HG03066 (cell line): Measurements from ENCODE around the gene ADAMTS12.
"Not testable (repeated sequence)": the region's sequence is repeated elsewhere in the genome, so short reads cannot be mapped to it uniquely, and the experiment has no call there.

Experiments
- ATAC-seq: cut with Tn5 transposase; IDR thresholded peaks from one replicate; pipeline ENCODE4 v1.9.1; 2021; ENCODE audit warnings: low read depth; ENCODE audit not compliant: unreplicated experiment

ADAMTS12 gene

DNA sequence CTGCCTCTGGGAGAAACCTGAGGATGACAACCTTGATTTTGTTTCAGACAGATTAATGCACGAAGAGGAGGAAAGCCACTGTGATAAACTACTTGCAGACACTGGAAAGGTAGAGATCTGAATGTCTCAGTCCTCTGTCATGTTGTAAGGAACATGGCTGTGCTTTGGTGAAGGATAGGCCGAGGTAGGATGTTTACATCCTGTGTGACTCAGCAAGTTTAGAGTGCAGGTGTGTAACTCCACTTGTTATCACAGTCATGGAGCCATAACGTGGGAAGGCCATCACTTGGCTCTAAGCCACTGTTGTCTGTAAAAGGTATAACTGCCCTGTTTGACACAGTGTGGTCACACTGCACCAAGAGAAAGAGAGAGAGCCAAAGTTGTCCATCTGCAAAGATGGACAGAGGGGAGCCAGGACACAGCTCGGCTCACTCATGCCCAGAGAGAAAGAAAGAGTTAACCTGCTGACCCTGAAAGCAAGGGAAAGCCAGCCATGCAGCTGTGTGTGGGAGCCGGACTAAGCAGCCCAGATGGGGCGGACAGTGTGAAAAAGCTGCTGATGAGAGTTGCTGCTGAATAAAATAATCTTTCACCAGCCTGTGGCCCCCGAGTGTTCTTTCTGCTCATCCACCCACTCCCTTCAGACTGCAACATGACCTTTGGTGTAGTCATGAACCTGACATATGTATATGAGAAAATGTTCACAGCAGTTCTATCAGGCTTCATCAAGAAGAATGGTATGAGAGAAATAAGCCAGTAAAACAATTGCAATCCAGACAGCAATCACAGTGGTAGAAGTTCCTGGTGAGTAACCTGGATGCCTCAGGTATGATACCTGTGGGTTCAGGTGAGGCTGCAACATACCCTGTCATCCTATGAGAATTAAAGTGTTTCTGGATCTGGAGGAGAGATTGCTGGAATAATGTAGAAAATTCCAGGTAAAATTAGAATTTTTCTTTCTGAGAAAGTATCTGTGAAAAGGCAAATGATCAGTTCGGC lies 335.2 kb downstream of the ADAMTS12 start:
- no peak for ATAC-seq

DNA sequence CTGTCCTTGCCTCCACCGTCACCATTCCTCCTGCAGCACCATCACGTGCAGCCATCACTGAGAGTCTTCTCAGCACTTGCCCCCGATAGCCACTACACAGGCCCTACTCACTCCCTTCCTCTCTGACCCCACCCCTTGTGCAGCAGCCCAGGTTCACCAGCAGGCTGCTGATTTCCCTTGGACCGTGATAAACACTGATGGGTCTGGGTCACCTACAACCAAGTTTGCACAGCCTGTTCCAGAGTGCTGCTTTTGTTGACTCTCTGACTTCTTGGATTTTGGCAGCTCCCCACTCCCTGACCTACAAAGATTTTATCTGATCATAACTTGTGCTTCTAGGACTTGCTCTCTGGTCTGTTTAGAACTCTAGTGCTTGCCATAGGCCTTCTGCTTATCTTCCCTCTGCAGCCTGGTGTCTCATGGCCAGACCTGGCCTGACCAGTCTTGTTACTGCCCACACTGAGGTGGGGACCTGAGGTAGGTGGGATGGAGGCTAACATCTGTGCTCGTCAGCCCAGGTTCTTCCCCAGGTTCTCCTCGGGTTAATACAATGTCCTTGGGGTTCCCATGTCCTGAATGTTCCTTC lies 341.7 kb downstream of the ADAMTS12 start:
- ATAC-seq = no peak

GRCh38 chr5:33539790-33540189 lies 352.0 kb downstream of the ADAMTS12 start:
- not testable (repeated sequence) for ATAC-seq

DNA sequence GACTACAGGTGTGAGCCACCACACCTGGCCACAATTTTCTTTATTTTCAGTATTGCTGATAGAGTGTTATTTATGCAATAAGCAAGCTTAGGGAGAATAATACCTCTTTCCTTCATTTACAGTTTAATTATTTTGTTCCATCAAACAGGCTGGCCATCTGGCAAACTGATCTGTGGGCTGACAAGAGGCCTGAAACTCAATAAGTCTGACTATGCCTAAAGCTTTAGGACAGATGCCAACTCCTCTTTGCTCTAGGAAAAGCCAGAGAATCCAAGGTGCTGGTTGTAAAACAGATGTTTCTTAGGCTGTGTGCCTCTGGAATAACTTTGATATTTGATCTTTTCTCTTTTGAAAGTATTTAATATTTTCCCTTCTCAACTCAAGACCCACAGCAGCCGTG lies 352.6 kb downstream of the ADAMTS12 start:
- ATAC-seq = no peak

- ATAC-seq = no peak
Measured at GRCh38 chr5:33538201-33538600, 353.6 kb downstream of the ADAMTS12 start.

DNA sequence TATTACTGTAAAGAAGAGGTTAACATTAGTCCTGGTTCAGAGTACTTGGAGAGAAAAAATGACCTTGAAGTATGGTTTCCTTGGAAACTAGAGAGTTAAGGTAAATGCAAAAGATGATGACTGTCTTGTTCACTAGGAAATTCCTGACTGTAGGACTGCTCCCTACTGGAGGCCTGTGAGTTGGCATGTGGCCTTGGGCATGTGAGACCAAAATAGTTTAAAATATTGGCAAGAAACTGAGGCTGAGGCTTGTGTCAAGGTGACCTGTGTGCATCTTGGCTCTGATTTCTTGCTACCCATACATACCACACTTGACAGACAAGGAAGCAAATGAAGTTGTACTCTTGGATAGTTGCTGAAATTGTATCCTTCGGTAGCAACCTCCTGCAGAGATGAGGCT lies 354.6 kb downstream of the ADAMTS12 start:
- no peak for ATAC-seq

- no peak for ATAC-seq
Measured at GRCh38 chr5:33536802-33537201, 355.0 kb downstream of the ADAMTS12 start.

GRCh38 chr5:33531824-33532223 lies 360.0 kb downstream of the ADAMTS12 start:
- ATAC-seq = no peak

GRCh38 chr5:33531037-33531298 lies 360.8 kb downstream of the ADAMTS12 start:
- ATAC-seq = no peak

DNA sequence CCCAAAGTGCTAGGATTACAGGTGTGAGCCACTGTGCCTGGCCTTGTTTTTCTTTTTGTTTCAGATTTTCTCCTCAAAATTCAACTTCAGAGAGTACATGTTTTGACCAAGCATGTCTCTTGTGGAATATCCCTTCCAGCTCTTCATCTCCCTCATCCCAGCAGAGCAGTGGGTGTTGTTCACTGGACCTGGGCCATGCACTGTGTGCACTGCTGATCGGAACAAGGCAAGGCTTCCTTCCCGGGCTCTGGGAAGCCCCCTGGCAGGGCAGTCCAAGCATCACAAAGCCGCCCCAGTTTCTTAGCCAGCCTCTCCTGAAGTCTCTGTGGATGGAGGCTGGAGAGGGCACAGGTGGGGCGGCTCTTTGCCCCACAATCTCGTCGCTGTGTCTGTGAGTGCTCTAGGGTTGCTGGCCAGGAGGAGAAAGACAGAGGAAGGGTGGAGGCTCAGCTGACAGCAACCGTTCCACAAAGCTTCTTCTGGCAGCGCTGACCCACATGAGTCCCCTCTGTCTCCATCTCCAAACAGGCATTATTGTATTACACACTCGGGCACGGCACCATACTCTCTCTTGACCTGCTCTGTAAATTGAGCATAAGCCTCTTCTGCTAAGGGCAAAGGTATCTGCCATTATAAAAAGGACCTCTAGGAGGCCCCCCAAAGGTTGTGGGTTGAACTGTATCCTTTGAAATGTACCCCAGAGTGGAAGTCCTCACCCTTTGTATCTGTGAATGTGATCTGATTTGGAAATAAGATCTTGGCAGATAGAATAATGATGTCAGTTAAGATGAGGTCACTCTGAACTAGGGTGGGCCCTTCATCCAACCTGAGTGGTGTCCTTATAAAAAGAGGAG lies 361.4 kb downstream of the ADAMTS12 start:
- ATAC-seq = no peak

- no peak for ATAC-seq
Measured at GRCh38 chr5:33527696-33528095, 364.1 kb downstream of the ADAMTS12 start.

GRCh38 chr5:33526755-33527154 lies 365.0 kb downstream of the ADAMTS12 start:
- no peak for ATAC-seq

DNA sequence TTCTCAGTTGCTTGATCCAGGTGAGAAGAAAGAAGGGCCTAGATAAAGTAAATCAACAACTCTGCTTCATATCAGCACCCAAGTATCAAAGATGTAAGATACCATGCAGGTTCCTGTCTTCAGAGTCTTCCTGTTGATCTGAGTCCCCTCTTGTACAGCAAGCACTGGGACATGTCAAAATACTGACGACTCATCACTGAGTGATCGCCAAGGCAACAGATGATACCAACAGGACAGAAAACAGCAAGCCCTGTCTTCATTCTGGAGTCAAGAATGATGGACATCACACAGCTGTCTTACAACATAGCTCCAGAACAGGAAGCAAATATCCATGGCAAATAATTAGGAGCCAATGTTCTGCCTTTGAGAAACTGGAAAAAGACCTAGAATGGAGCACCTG lies 367.3 kb downstream of the ADAMTS12 start:
- no peak for ATAC-seq

DNA sequence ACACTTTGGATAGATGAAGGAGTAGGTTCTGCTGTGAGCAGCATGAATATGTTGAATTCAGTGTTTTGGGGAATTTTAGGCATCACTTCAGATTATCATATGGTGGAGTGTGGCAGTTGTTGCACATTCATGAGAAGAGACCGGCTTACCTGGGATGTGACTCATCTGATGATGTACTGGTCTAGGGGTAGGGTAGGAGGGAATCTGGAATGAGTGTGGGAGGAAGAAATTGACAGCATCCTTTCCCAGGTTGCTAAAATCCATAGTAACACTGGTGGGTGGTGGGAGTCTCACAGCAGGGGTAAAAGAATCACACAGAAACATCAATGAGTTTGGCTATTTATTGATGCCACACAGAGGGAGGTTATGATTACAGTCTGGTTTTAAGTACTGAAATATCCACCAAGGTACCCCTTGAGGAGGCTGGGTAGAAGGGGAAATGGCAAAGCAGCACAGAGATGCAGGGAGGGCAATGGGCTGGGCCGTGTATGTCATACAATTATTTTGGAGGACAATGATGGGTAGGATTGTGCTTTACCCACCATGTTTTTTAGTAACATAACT lies 368.5 kb downstream of the ADAMTS12 start:
- no peak for ATAC-seq

DNA sequence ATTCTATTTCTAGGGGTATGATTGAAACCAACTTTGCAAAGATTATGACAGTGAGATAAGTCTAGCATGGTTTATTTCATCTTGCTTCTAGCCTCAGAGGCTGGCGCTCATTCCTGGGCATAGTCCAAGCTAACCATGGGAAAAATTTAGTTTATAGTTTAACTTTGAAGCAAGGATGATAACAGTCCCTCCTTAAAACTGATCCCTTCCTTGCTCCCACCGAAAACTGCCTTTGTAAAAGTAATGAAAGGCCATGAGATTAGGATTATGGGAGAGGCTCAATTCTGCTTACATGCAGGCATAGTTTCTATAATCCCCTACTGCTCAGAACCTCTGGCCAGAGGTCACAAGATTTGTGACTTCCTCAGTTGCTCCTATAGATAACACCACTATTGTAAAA lies 375.4 kb downstream of the ADAMTS12 start:
- no peak for ATAC-seq

GRCh38 chr5:33515366-33515765 lies 376.4 kb downstream of the ADAMTS12 start:
- ATAC-seq = not testable (repeated sequence)

GRCh38 chr5:33513462-33514185 lies 378.2 kb downstream of the ADAMTS12 start:
- ATAC-seq = no peak

- no peak for ATAC-seq
Measured at GRCh38 chr5:33509036-33509435, 382.8 kb downstream of the ADAMTS12 start.

- ATAC-seq = no peak
Measured at GRCh38 chr5:33507426-33507825, 384.4 kb downstream of the ADAMTS12 start.

DNA sequence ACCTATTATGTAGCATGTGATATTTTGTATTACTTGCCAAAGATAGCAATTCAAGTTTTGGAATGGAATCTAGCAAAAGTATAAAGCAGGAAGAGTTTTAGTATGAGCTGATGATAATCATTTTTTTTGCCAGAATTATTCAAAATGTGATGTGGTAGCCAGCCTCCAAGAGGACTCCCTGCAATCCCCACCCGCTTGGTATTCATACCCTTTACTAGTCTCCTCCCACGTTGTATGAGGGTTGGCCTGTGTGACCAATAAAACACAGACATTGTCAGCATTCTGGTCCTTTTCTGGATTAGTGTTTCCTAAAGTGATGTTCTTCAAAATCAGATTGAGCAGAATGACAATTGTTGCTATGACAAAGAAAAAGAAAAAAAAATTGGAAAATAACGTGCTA lies 387.2 kb downstream of the ADAMTS12 start:
- no peak for ATAC-seq
